ENCODE data around the gene UAP1L1. TPM values are rescaled to one million over a fixed set of nuclear protein-coding genes. Genes with fewer than 3 reads are reported as not detected.

Gene UAP1L1
- total and polyA plus RNA-seq, 2 of the 4 experiments (the other 2 are of a cell fraction), result 2.3 to 9.8 TPM

- Histone ChIP-seq H3K23ac (ENCODE audit: low read depth, low read length) (no peak overlapping the region), H3K9me3 (ENCODE audit: control insufficient read depth, insufficient read depth, low read length) (no peaks in the 10 kb centered on the region), H2AK5ac (ENCODE audit: low read depth, low read length) (no peak overlapping the region), H2AFZ (replicated peaks; ENCODE audit: low read length, poor library complexity) (no peak overlapping the region), H3K79me1 (ENCODE audit: low read depth in 1 of 2, low read length in 2 of 2) (peaks cover 0 to 7% of the 10 kb centered on the region in 2 experiments; a peak in 2 of 4 replicates), H3K4ac (ENCODE audit: low read depth, low read length) (no peak overlapping the region), H3K27ac (ENCODE audit: insufficient read depth, low read length) (no peak overlapping the region), H3K36me3 (ENCODE audit: control insufficient read depth, insufficient read depth, low read length) (no peaks in the 10 kb centered on the region), H2BK5ac (ENCODE audit: low read depth, low read length, poor library complexity, severe bottlenecking) (no peak overlapping the region), H4K5ac (ENCODE audit: low read depth, low read length) (no peak overlapping the region), H3K14ac (replicated peaks; ENCODE audit: low read depth, low read length) (no peak overlapping the region), H2AK9ac (replicated peaks; ENCODE audit: low read depth, low read length, poor library complexity) (no peak overlapping the region), H2BK120ac (ENCODE audit: low read depth, low read length) (no peak overlapping the region), H4K20me1 (ENCODE audit: insufficient read depth, low read length) (no peaks in the 10 kb centered on the region; the same call in 1 of the 2 replicates), H3K4me1 (ENCODE audit: control insufficient read depth, insufficient read depth, low read length) (peaks cover 5% of the 10 kb centered on the region), H4K91ac (ENCODE audit: insufficient read depth, low read depth, low read length) (no peak overlapping the region), H2BK15ac (ENCODE audit: low read depth, low read length) (no peak overlapping the region), H3K9ac (ENCODE audit: low read depth, low read length) (no peak overlapping the region), H3K4me2 (ENCODE audit: low read depth, low read length) (no peak overlapping the region), H4K8ac (ENCODE audit: low read depth in 2 of 2, low read length in 2 of 2) (no peak overlapping the region), H3K9me1 (ENCODE audit: insufficient read depth, low read length) (peaks cover 3% of the 10 kb centered on the region; the same call in 1 of the 2 replicates), H3K56ac (ENCODE audit: extremely low read depth, insufficient read depth, low read length) (no peak overlapping the region), H3K4me3 (ENCODE audit: insufficient read depth, low read depth, low read length) (no peak overlapping the region), H3K18ac (ENCODE audit: low read depth, low read length) (no peak overlapping the region), H3K27me3 (ENCODE audit: control insufficient read depth, insufficient read depth, low read length) (peaks cover 2% of the 10 kb centered on the region; the same call in 1 of the 2 replicates), H2BK20ac (ENCODE audit: low read depth, low read length) (no peak overlapping the region)
- 90% methylated on average over 41 of the region's 65 CpGs; no CpG with 5 or more reads in 1 of the 2 experiments for WGBS, 2 experiments (ENCODE audit: extremely low coverage in 2 of 2, insufficient read length in 1 of 2)
- intact Hi-C loops (cut with micrococcal nuclease), result no loop called here
- ATAC-seq (ENCODE audit: low read depth) (no peak), DNase-seq (no peak)
- no TSS peak for BruUV-seq (replicated peaks)
- dilution Hi-C loops (cut with HindIII; ENCODE audit: low sequenced_read_pairs, unreplicated experiment), result no loop called here
- TF ChIP-seq CEBPB (IDR thresholded peaks at IDR 0.05; ENCODE audit: low read depth, low read length), result no peak
- no peak for TF ChIP-seq POLR2A (IDR thresholded peaks at IDR 0.05; ENCODE audit: low read depth, low read length)
- no peak for TF ChIP-seq RAD21 (IDR thresholded peaks at IDR 0.05; ENCODE audit: low read length)
- TF ChIP-seq RCOR1 (IDR thresholded peaks at IDR 0.05; ENCODE audit: insufficient replicate concordance, low read length), result no peak
- TF ChIP-seq FOS (IDR thresholded peaks at IDR 0.05; ENCODE audit: low read depth, low read length), result no peak
- TF ChIP-seq SMC3 (IDR thresholded peaks at IDR 0.05; ENCODE audit: low read depth, low read length), result no peak
- no peak for TF ChIP-seq NFE2L2 (IDR thresholded peaks at IDR 0.05; ENCODE audit: low read depth, low read length)
- TF ChIP-seq MAZ (IDR thresholded peaks at IDR 0.05; ENCODE audit: borderline replicate concordance, low read depth, low read length), result no peak
- TF ChIP-seq CHD1 (IDR thresholded peaks at IDR 0.05; ENCODE audit: low read depth, low read length), result no peak
- ChIA-PET CTCF (no interaction called here), POLR2A (ENCODE audit: unreplicated experiment) (no interaction called here)
- in situ Hi-C loops (cut with MboI; ENCODE audit: low sequenced_read_pairs), result loop anchor here (10.0 kb wide), 1 partner anchor 246 kb away; no protein-coding TSS in a partner anchor
Measured at GRCh38 chr9:137030538-137031527, 46.5 kb upstream of the UAP1L1 start.
